GM18520 (cell line): ENCODE results near the gene TMTC1.
"Not testable (repeated sequence)": the region's sequence is repeated elsewhere in the genome, so short reads cannot be mapped to it uniquely, and the experiment has no call there.

Experiments
- ATAC-seq: cut with Tn5 transposase; IDR thresholded peaks from one replicate; pipeline ENCODE4 v1.9.1; 2021; ENCODE audit not compliant: unreplicated experiment

TMTC1 gene

GRCh38 chr12:29673346-29673745 lies 110.4 kb downstream of the TMTC1 start:
- ATAC-seq: no peak

GRCh38 chr12:29672580-29672979 lies 111.2 kb downstream of the TMTC1 start:
- ATAC-seq: no peak

GRCh38 chr12:29671742-29672141 lies 112.0 kb downstream of the TMTC1 start:
- ATAC-seq: no peak

GRCh38 chr12:29667011-29667410 lies 116.7 kb downstream of the TMTC1 start:
- ATAC-seq: no peak

GRCh38 chr12:29665107-29665506 lies 118.6 kb downstream of the TMTC1 start:
- no peak for ATAC-seq

GRCh38 chr12:29662734-29663323 lies 120.9 kb downstream of the TMTC1 start:
- ATAC-seq: no peak

GRCh38 chr12:29660847-29661246 lies 122.9 kb downstream of the TMTC1 start:
- ATAC-seq: no peak

GRCh38 chr12:29656762-29657538 lies 126.8 kb downstream of the TMTC1 start:
- ATAC-seq: no peak

- no peak for ATAC-seq
These were observed 127.9 kb downstream of the TMTC1 start for GRCh38 chr12:29655861-29656260.

- ATAC-seq: no peak
These were observed 130.5 kb downstream of the TMTC1 start for GRCh38 chr12:29653286-29653685.

- ATAC-seq: no peak
These were observed 133.4 kb downstream of the TMTC1 start for GRCh38 chr12:29650371-29650770.

GRCh38 chr12:29649722-29650121 lies 134.0 kb downstream of the TMTC1 start:
- ATAC-seq: no peak

- ATAC-seq: no peak
These were observed 139.1 kb downstream of the TMTC1 start for GRCh38 chr12:29644536-29645162.

GRCh38 chr12:29640589-29641345 lies 143.0 kb downstream of the TMTC1 start:
- ATAC-seq: no peak

- ATAC-seq: no peak
These were observed 143.7 kb downstream of the TMTC1 start for GRCh38 chr12:29639893-29640495.

GRCh38 chr12:29638528-29638927 lies 145.2 kb downstream of the TMTC1 start:
- ATAC-seq: no peak

GRCh38 chr12:29634057-29634456 lies 149.7 kb downstream of the TMTC1 start:
- ATAC-seq: no peak

GRCh38 chr12:29630164-29630563 lies 153.6 kb downstream of the TMTC1 start:
- not testable (repeated sequence) for ATAC-seq

- ATAC-seq: no peak
These were observed 156.5 kb downstream of the TMTC1 start for GRCh38 chr12:29627221-29627620.

GRCh38 chr12:29625359-29625953 lies 158.3 kb downstream of the TMTC1 start:
- no peak for ATAC-seq

GRCh38 chr12:29622251-29622650 lies 161.5 kb downstream of the TMTC1 start:
- no peak for ATAC-seq
